Activated B cell treated with CpG ODN at 0.5 μM for 24 hours (primary cell): ENCODE results near the gene ENTHD1. TPM values are rescaled to one million over a fixed set of nuclear protein-coding genes. Genes with fewer than 3 reads are reported as not detected.

ENCODE experiments used
- ATAC-seq: fragments of 200-7000 bp; cut with Tn5 transposase; one replicate; pipeline ENCODE4 v1.10.0; 2021; ENCODE audit warnings: low read depth, mild to moderate bottlenecking, moderate library complexity
- CTCF ChIA-PET: fragments of 350-600 bp; sonication (Branson Sonifier 250); formaldehyde crosslinking; loops from one replicate; lab custom pipeline; 2021; ENCODE audit warnings: antibody characterized with exemption; lab: Charles Lee
- POLR2A ChIA-PET: fragments of 350-600 bp; sonication (Branson Sonifier 250); formaldehyde crosslinking; loops from one replicate; lab custom pipeline; 2021; ENCODE audit warnings: antibody characterized with exemption; lab: Charles Lee
- DNase-seq: peaks from one replicate; pipeline ENCODE4 v3.0.0; 2022
- H3K27ac Mint-ChIP-seq: one replicate; pipeline ENCODE4 v1.8.0; 2020; ENCODE audit warnings: mixed read lengths
- H3K27me3 Mint-ChIP-seq: one replicate; pipeline ENCODE4 v1.8.0; 2021; ENCODE audit warnings: mixed read lengths
- H3K36me3 Mint-ChIP-seq: one replicate; pipeline ENCODE4 v1.8.0; 2021; ENCODE audit warnings: low read depth, mixed read lengths
- H3K4me1 Mint-ChIP-seq: one replicate; pipeline ENCODE4 v1.8.0; 2021; ENCODE audit warnings: mixed read lengths
- H3K4me3 Mint-ChIP-seq: one replicate; pipeline ENCODE4 v1.8.0; 2020; ENCODE audit warnings: mild to moderate bottlenecking, mixed read lengths
- H3K9me3 Mint-ChIP-seq: one replicate; pipeline ENCODE4 v1.8.0; 2020; ENCODE audit warnings: mixed read lengths
- CTCF ChIP-seq: fragments of 200-600 bp; IDR thresholded peaks from one replicate; pipeline ENCODE4 v1.8.0; 2022; ENCODE audit warnings: antibody characterized with exemption, mild to moderate bottlenecking
- intact Hi-C: fragments of 100-400 bp; cut with micrococcal nuclease; formaldehyde crosslinking; loops from one replicate; pipeline ENCODE4 v1.15.1; 2024
- total RNA-seq: library from RNA; stranded (reverse); gene quantifications from 2 replicates; pipeline ENCODE4 v1.2.3, GENCODE V29; 2022

ENTHD1 gene
- total RNA-seq = 0.15 TPM in 1 of 2 replicates, not detected in the other

- no peak within 1 kb of the TSS for H3K27ac Mint-ChIP-seq
- no peaks in the 10 kb centered on the region for H3K9me3 Mint-ChIP-seq
- CTCF ChIA-PET = no interaction called here
- no peak for TF ChIP-seq CTCF
- no peaks in the 10 kb centered on the region for H3K36me3 Mint-ChIP-seq
- DNase-seq (no peak), ATAC-seq (no peak)
- no peak within 1 kb of the TSS for H3K4me3 Mint-ChIP-seq
- POLR2A ChIA-PET = interaction anchor here (0.7 kb wide), 1 partner anchor 143 kb away, joined by 3 read pairs; no protein-coding TSS in a partner anchor
- peaks cover 8% of the 10 kb centered on the region for H3K4me1 Mint-ChIP-seq
- intact Hi-C loops = no loop called here
- no peaks in the 10 kb centered on the region for H3K27me3 Mint-ChIP-seq
These were observed at the start of gene ENTHD1 for GRCh38 chr22:39893526-39893925. ENTHD1 (minus strand) TSS chr22:39893760; CDS start chr22:39887748, 6,012 bp downstream.

- TF ChIP-seq CTCF = no peak
- H3K36me3 Mint-ChIP-seq = peaks cover 1% of the 10 kb centered on the region
- no peak for ATAC-seq
- peaks cover 71% of the 10 kb centered on the region for H3K4me1 Mint-ChIP-seq
- ChIA-PET CTCF (interaction anchor here (0.7 to 2.9 kb wide), 5 partner anchors 81 to 408 kb away, joined by 3 to 16 read pairs (median 4); no protein-coding TSS in a partner anchor), POLR2A (interaction anchor here (0.7 kb wide), 1 partner anchor 440 kb away, joined by 3 read pairs; no protein-coding TSS in a partner anchor)
- H3K9me3 Mint-ChIP-seq = no peaks in the 10 kb centered on the region
- intact Hi-C loops = no loop called here
- no peak for DNase-seq
- H3K27me3 Mint-ChIP-seq = no peaks in the 10 kb centered on the region
- H3K27ac Mint-ChIP-seq = no peak overlapping the region
- H3K4me3 Mint-ChIP-seq = no peak overlapping the region
These were observed 49.8 kb upstream of the ENTHD1 start for GRCh38 chr22:39943337-39943736.

- Mint-ChIP-seq H3K27ac (no peak overlapping the region), H3K4me1 (peaks cover 71% of the 10 kb centered on the region), H3K36me3 (peaks cover 1% of the 10 kb centered on the region), H3K9me3 (no peaks in the 10 kb centered on the region), H3K4me3 (no peak overlapping the region), H3K27me3 (no peaks in the 10 kb centered on the region)
- intact Hi-C loops = no loop called here
- ATAC-seq (no peak), DNase-seq (no peak)
- POLR2A ChIA-PET = interaction anchor here (0.6 to 0.7 kb wide), 2 partner anchors 439 to 1439 kb away, joined by 3 to 4 read pairs; no protein-coding TSS in a partner anchor
- CTCF ChIA-PET = interaction anchor here (0.7 to 2.9 kb wide), 6 partner anchors 82 to 408 kb away, joined by 3 to 16 read pairs (median 4); no protein-coding TSS in a partner anchor
- no peak for TF ChIP-seq CTCF
These were observed 49.1 kb upstream of the ENTHD1 start for GRCh38 chr22:39942439-39943230.

- H3K27ac Mint-ChIP-seq = no peak overlapping the region
- H3K9me3 Mint-ChIP-seq = no peaks in the 10 kb centered on the region
- no peak for TF ChIP-seq CTCF
- peaks cover 71% of the 10 kb centered on the region for H3K4me1 Mint-ChIP-seq
- DNase-seq (no peak), ATAC-seq (no peak)
- ChIA-PET CTCF (interaction anchor here (0.9 to 2.9 kb wide), 5 partner anchors 42 to 407 kb away, joined by 3 to 16 read pairs (median 4); no protein-coding TSS in a partner anchor), POLR2A (no interaction called here)
- H3K4me3 Mint-ChIP-seq = no peak overlapping the region
- H3K27me3 Mint-ChIP-seq = no peaks in the 10 kb centered on the region
- H3K36me3 Mint-ChIP-seq = no peaks in the 10 kb centered on the region
- intact Hi-C loops = loop anchor here (2.0 kb wide), 2 partner anchors 83 to 407 kb away; no protein-coding TSS in a partner anchor
These were observed 48.0 kb upstream of the ENTHD1 start for GRCh38 chr22:39941601-39942000.

- CTCF ChIA-PET = interaction anchor here (0.9 to 2.9 kb wide), 2 partner anchors 42 to 84 kb away, joined by 3 to 16 read pairs; no protein-coding TSS in a partner anchor
- no peak for TF ChIP-seq CTCF
- H3K27ac Mint-ChIP-seq = no peak overlapping the region
- H3K4me3 Mint-ChIP-seq = no peak overlapping the region
- intact Hi-C loops = loop anchor here (1.0 to 2.0 kb wide), 3 partner anchors 84 to 406 kb away; no protein-coding TSS in a partner anchor
- H3K27me3 Mint-ChIP-seq = no peaks in the 10 kb centered on the region
- H3K9me3 Mint-ChIP-seq = no peaks in the 10 kb centered on the region
- DNase-seq = no peak
- peak; percentile 63 for ATAC-seq
- peaks cover 73% of the 10 kb centered on the region for H3K4me1 Mint-ChIP-seq
- POLR2A ChIA-PET = no interaction called here
- H3K36me3 Mint-ChIP-seq = no peaks in the 10 kb centered on the region
These were observed 47.3 kb upstream of the ENTHD1 start for GRCh38 chr22:39940757-39941305.
